IMR-90 (cell line): ENCODE results near the gene KCNK7. TPM values are rescaled to one million over a fixed set of nuclear protein-coding genes. Genes with fewer than 3 reads are reported as not detected.
A peak's percentile ranks its signal among the peaks of the same experiment; 100 is the strongest.

Experiments
- ATAC-seq: fragments of 200-7000 bp; cut with Tn5 transposase; 2 replicates; pipeline ENCODE4 v1.9.1; 2020; ENCODE audit warnings: low read depth, mild to moderate bottlenecking, moderate library complexity
- BruUV-seq: library from RNA; stranded (reverse); fragments of 400-500 nt; replicated peaks from 2 replicates; lab custom pipeline; 2021; lab: Mats Ljungman, UMichigan
- CTCF ChIA-PET: fragments of 300-600 bp; formaldehyde crosslinking; extraction: SDS; loops from one replicate; lab custom pipeline; 2021; ENCODE audit warnings: antibody characterized with exemption; lab: Yijun Ruan, JAX
- POLR2A ChIA-PET: fragments of 300-600 bp; sonication (Branson Sonifier 250); formaldehyde crosslinking; loops from one replicate; lab custom pipeline; 2022; ENCODE audit warnings: antibody characterized with exemption; ENCODE audit not compliant: unreplicated experiment; lab: Charles Lee
- DNase-seq: peaks from one replicate; pipeline ENCODE4 v3.0.0; 2013
- H2AFZ ChIP-seq: replicated peaks from 2 replicates; pipeline ENCODE3; 2013; ENCODE audit warnings: low read length, mild to moderate bottlenecking; ENCODE audit not compliant: poor library complexity
- H2AK5ac ChIP-seq: 2 replicates; pipeline ENCODE4 v1.6.1; 2013; ENCODE audit warnings: low read depth, low read length, inconsistent platforms
- H2AK9ac ChIP-seq: replicated peaks from 2 replicates; pipeline ENCODE3; 2013; ENCODE audit warnings: mild to moderate bottlenecking, low read depth, low read length, moderate library complexity; ENCODE audit not compliant: poor library complexity
- H2BK120ac ChIP-seq: 2 replicates; pipeline ENCODE4 v1.6.1; 2013; ENCODE audit warnings: low read depth, low read length, inconsistent platforms
- H2BK15ac ChIP-seq: 3 replicates; pipeline ENCODE4 v1.6.1; 2013; ENCODE audit warnings: low read depth, low read length, inconsistent platforms
- H2BK20ac ChIP-seq: 2 replicates; pipeline ENCODE4 v1.6.1; 2013; ENCODE audit warnings: low read depth, mild to moderate bottlenecking, inconsistent platforms, low read length, moderate library complexity
- H2BK5ac ChIP-seq: 2 replicates; pipeline ENCODE4 v1.6.1; 2013; ENCODE audit warnings: mild to moderate bottlenecking, low read depth, low read length, inconsistent platforms; ENCODE audit not compliant: poor library complexity, severe bottlenecking
- H3K14ac ChIP-seq: replicated peaks from 2 replicates; pipeline ENCODE4 v1.6.1; 2013; ENCODE audit warnings: low read depth, low read length, inconsistent platforms
- H3K18ac ChIP-seq: 2 replicates; pipeline ENCODE4 v1.6.1; 2013; ENCODE audit warnings: low read depth, low read length, control low read depth
- H3K23ac ChIP-seq: 2 replicates; pipeline ENCODE4 v1.6.1; 2013; ENCODE audit warnings: low read depth, low read length, inconsistent platforms
- H3K27ac ChIP-seq: 2 replicates; pipeline ENCODE4 v1.5.1; 2013; ENCODE audit warnings: mild to moderate bottlenecking, control low read depth, low read length; ENCODE audit not compliant: insufficient read depth
- H3K27me3 ChIP-seq: 2 replicates; pipeline ENCODE4 v1.6.1; 2013; ENCODE audit warnings: low read length; ENCODE audit not compliant: control insufficient read depth, insufficient read depth
- H3K36me3 ChIP-seq: 2 replicates; pipeline ENCODE4 v1.6.1; 2013; ENCODE audit warnings: low read length, mixed read lengths; ENCODE audit not compliant: control insufficient read depth, insufficient read depth
- H3K4ac ChIP-seq: 2 replicates; pipeline ENCODE4 v1.6.1; 2013; ENCODE audit warnings: low read depth, low read length, inconsistent platforms
- H3K4me1 ChIP-seq: 2 replicates; pipeline ENCODE4 v1.6.1; 2013; ENCODE audit warnings: low read length, mixed read lengths; ENCODE audit not compliant: control insufficient read depth, insufficient read depth
- H3K4me2 ChIP-seq: 2 replicates; pipeline ENCODE4 v1.6.1; 2013; ENCODE audit warnings: low read depth, mild to moderate bottlenecking, control low read depth, low read length, moderate library complexity
- H3K4me3 ChIP-seq: 2 replicates; pipeline ENCODE4 v1.5.1; 2013; ENCODE audit warnings: low read depth, mild to moderate bottlenecking, control low read depth, low read length, moderate library complexity; ENCODE audit not compliant: insufficient read depth
- H3K56ac ChIP-seq: 2 replicates; pipeline ENCODE4 v1.6.1; 2013; ENCODE audit warnings: low read length, inconsistent platforms; ENCODE audit not compliant: insufficient read depth; ENCODE audit errors: extremely low read depth
- H3K79me1 ChIP-seq, 2 experiments: 2 replicates each; pipeline ENCODE4 v1.6.1; 2013; ENCODE audit warnings: low read length in 2 of 2, inconsistent platforms in 1 of 2, low read depth in 1 of 2
- H3K9ac ChIP-seq: 2 replicates; pipeline ENCODE4 v1.6.1; 2013; ENCODE audit warnings: low read depth, low read length, control low read depth
- H3K9me1 ChIP-seq: 2 replicates; pipeline ENCODE4 v1.6.1; 2013; ENCODE audit warnings: low read length, inconsistent platforms; ENCODE audit not compliant: insufficient read depth
- H3K9me3 ChIP-seq: 2 replicates; pipeline ENCODE4 v1.6.1; 2013; ENCODE audit warnings: low read length; ENCODE audit not compliant: control insufficient read depth, insufficient read depth
- H4K20me1 ChIP-seq: 2 replicates; pipeline ENCODE4 v1.6.1; 2013; ENCODE audit warnings: low read length, inconsistent platforms; ENCODE audit not compliant: insufficient read depth
- H4K5ac ChIP-seq: 2 replicates; pipeline ENCODE4 v1.6.1; 2013; ENCODE audit warnings: mild to moderate bottlenecking, low read depth, low read length, control low read depth
- H4K8ac ChIP-seq, 2 experiments: 2 replicates each; pipeline ENCODE4 v1.6.1; 2013; ENCODE audit warnings: low read depth in 2 of 2, low read length in 2 of 2, control low read depth in 1 of 2, inconsistent platforms in 1 of 2
- H4K91ac ChIP-seq: 2 replicates; pipeline ENCODE4 v1.6.1; 2013; ENCODE audit warnings: low read depth, low read length, inconsistent platforms; ENCODE audit not compliant: insufficient read depth
- BHLHE40 ChIP-seq: fragments of 150-350 bp; IDR thresholded peaks from 2 replicates; pipeline ENCODE4 v1.6.1; 2016; ENCODE audit warnings: mild to moderate bottlenecking, low read depth, low read length
- CEBPB ChIP-seq: IDR thresholded peaks from 2 replicates; pipeline ENCODE4 v1.6.1; 2012; ENCODE audit warnings: low read depth, low read length, improper control_type of control experiment
- CHD1 ChIP-seq: IDR thresholded peaks from 2 replicates; pipeline ENCODE4 v1.6.1; 2012; ENCODE audit warnings: low read depth, low read length, improper control_type of control experiment
- CTCF ChIP-seq: conservative IDR thresholded peaks from 2 replicates; pipeline ENCODE4 v1.5.1; 2012; ENCODE audit warnings: mild to moderate bottlenecking, low read depth, low read length, improper control_type of control experiment
- FOS ChIP-seq: fragments of 150-350 bp; IDR thresholded peaks from 2 replicates; pipeline ENCODE4 v1.6.1; 2016; ENCODE audit warnings: low read depth, low read length
- MAFK ChIP-seq: IDR thresholded peaks from 2 replicates; pipeline ENCODE4 v1.6.1; 2012; ENCODE audit warnings: low read depth, low read length, improper control_type of control experiment
- MAZ ChIP-seq: IDR thresholded peaks from 2 replicates; pipeline ENCODE4 v1.6.1; 2012; ENCODE audit warnings: low read depth, mild to moderate bottlenecking, low read length, improper control_type of control experiment, moderate library complexity, borderline replicate concordance
- MXI1 ChIP-seq: IDR thresholded peaks from 2 replicates; pipeline ENCODE4 v1.6.1; 2012; ENCODE audit warnings: low read depth, mild to moderate bottlenecking, low read length, moderate library complexity, borderline replicate concordance
- NFE2L2 ChIP-seq: fragments of 150-350 bp; IDR thresholded peaks from 2 replicates; pipeline ENCODE4 v1.6.1; 2016; ENCODE audit warnings: low read depth, mild to moderate bottlenecking, low read length
- POLR2A ChIP-seq: IDR thresholded peaks from 2 replicates; pipeline ENCODE4 v1.6.1; 2012; ENCODE audit warnings: mild to moderate bottlenecking, low read depth, low read length
- RAD21 ChIP-seq: IDR thresholded peaks from 2 replicates; pipeline ENCODE4 v1.6.1; 2012; ENCODE audit warnings: low read length, improper control_type of control experiment
- RCOR1 ChIP-seq: IDR thresholded peaks from 2 replicates; pipeline ENCODE4 v1.6.1; 2012; ENCODE audit warnings: mild to moderate bottlenecking, low read length, improper control_type of control experiment; ENCODE audit not compliant: insufficient replicate concordance
- RFX5 ChIP-seq: IDR thresholded peaks from 2 replicates; pipeline ENCODE4 v1.8.0; 2012; ENCODE audit warnings: low read depth, mild to moderate bottlenecking, low read length, moderate library complexity
- SMC3 ChIP-seq: fragments of 150-350 bp; IDR thresholded peaks from 2 replicates; pipeline ENCODE4 v1.6.1; 2016; ENCODE audit warnings: low read depth, mild to moderate bottlenecking, antibody characterized with exemption, low read length, moderate library complexity
- USF2 ChIP-seq: fragments of 150-350 bp; IDR thresholded peaks from 2 replicates; pipeline ENCODE4 v1.6.1; 2017; ENCODE audit warnings: mild to moderate bottlenecking, antibody characterized with exemption, low read length, low read depth
- WGBS, 2 experiments: methylation state at CpG; one replicate each; pipeline versions ENCODE4 v1.1.5 to v1.1.7; 2013; ENCODE audit warnings: missing lambda C conversion rate in 2 of 2; ENCODE audit not compliant: insufficient read length in 1 of 2; ENCODE audit errors: extremely low coverage in 2 of 2; 5-methylcytosine and 5-hydroxymethylcytosine counted together
- dilution Hi-C: fragments of 300-500 bp; cut with HindIII; formaldehyde crosslinking; loops from one replicate; pipeline ENCODE4 v1.14.3; 2018; ENCODE audit warnings: low sequenced_read_pairs; ENCODE audit not compliant: unreplicated experiment
- in situ Hi-C: fragments of 300-500 bp; cut with MboI; formaldehyde crosslinking; loops from 3 replicates; pipeline ENCODE4 v1.14.3; 2019; ENCODE audit warnings: low sequenced_read_pairs, inconsistent platforms, mixed read lengths
- intact Hi-C: fragments of 100-400 bp; cut with micrococcal nuclease; formaldehyde crosslinking; loops from 2 replicates; pipeline ENCODE4 v1.10.0; 2022
- polyA plus RNA-seq, 3 experiments: library from polyadenylated mRNA; depleted of rRNA; stranded (reverse); fragments of >200 nt; gene quantifications; 2 replicates each; pipeline ENCODE4 v1.2.3, GENCODE V29; 2012; ENCODE audit warnings: low replicate concordance in 1 of 3
- total RNA-seq: library from RNA; depleted of rRNA; stranded (reverse); fragments of >200 nt; gene quantifications from 2 replicates; pipeline ENCODE4 v1.2.3, GENCODE V29; 2012
- TF ChIP-seq, protein P1 (sequence below): fragments of 150-350 bp; IDR thresholded peaks from 2 replicates; pipeline ENCODE4 v1.6.1; 2016; ENCODE audit warnings: low read depth, mild to moderate bottlenecking, low read length, moderate library complexity, borderline replicate concordance

The KCNK7 gene
- total and polyA plus RNA-seq, 2 of the 4 experiments (the other 2 are of a cell fraction): 0.09 TPM; not detected in 1

DNA sequence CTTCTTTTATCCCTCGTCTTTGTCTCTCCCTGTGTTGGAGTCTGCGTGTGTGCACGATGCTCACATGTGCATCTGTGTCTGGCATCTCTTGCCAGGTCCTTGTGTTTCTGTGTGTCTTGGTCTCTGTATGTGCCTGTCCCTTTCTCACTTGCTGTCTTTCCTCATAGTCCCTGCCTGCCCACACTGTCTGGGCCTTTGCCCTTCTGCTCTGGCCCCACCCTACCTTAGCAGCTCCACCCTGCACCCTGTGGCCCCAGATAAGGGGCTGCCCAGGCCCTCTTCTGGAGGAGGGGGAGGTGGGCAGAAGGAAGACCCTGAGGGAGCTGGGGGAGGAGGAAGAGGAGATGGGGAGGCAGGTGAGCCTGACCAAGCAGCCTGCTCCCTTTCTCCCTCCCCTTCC lies 16.9 kb downstream of the KCNK7 start:
- ATAC-seq (no peak), DNase-seq (no peak)
- Histone ChIP-seq H3K14ac (no peak overlapping the region), H3K9me1 (peaks cover 8% of the 10 kb centered on the region), H3K23ac (no peak overlapping the region), H3K27ac (no peak overlapping the region), H3K9ac (no peak overlapping the region), H4K20me1 (peaks cover 16% of the 10 kb centered on the region), H2AFZ (no peak overlapping the region), H3K4ac (no peak overlapping the region; the same call in 1 of the 2 replicates), H2AK9ac (no peak overlapping the region), H2BK120ac (no peak overlapping the region), H2BK20ac (no peak overlapping the region), H4K5ac (no peak overlapping the region), H3K4me2 (no peak overlapping the region), H2AK5ac (peak overlapping the region; percentile 72; the same call in 1 of the 2 replicates), H3K4me1 (peaks cover 26% of the 10 kb centered on the region), H2BK15ac (no peak overlapping the region), H3K27me3 (no peaks in the 10 kb centered on the region), H3K36me3 (peaks cover 28% of the 10 kb centered on the region; the same call in 1 of the 2 replicates), H4K8ac (no peak overlapping the region), H3K9me3 (no peaks in the 10 kb centered on the region), H3K56ac (no peak overlapping the region), H3K18ac (no peak overlapping the region), H3K4me3 (no peak overlapping the region), H2BK5ac (no peak overlapping the region), H4K91ac (no peak overlapping the region), H3K79me1 (peaks cover 20 to 45% of the 10 kb centered on the region in 2 experiments; a peak in 3 of 4 replicates)
- ChIA-PET CTCF (no interaction called here), POLR2A (no interaction called here)
- 80% methylated on average over 1 of the region's 3 CpGs; no CpG with 5 or more reads in 1 of the 2 experiments for WGBS, 2 experiments
- intact Hi-C loops: no loop called here
- in situ Hi-C loops: no loop called here
- no TSS peak for BruUV-seq
- dilution Hi-C loops: no loop called here
- TF ChIP-seq RFX5 (no peak), MAFK (no peak), USF2 (no peak), CTCF (no peak), RCOR1 (no peak), POLR2A (no peak), CEBPB (no peak), BHLHE40 (no peak), MAZ (no peak), FOS (no peak), SMC3 (no peak), RAD21 (no peak), MXI1 (no peak), CHD1 (no peak), NFE2L2 (no peak)
- TF ChIP-seq, protein P1, sequence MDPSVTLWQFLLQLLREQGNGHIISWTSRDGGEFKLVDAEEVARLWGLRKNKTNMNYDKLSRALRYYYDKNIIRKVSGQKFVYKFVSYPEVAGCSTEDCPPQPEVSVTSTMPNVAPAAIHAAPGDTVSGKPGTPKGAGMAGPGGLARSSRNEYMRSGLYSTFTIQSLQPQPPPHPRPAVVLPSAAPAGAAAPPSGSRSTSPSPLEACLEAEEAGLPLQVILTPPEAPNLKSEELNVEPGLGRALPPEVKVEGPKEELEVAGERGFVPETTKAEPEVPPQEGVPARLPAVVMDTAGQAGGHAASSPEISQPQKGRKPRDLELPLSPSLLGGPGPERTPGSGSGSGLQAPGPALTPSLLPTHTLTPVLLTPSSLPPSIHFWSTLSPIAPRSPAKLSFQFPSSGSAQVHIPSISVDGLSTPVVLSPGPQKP: no peak
